ENCODE measurements around the gene PPA1.

- no peak for TF ChIP-seq CTCF (IDR thresholded peaks at IDR 0.05)
- no peak for TF ChIP-seq POLR2A (IDR thresholded peaks at IDR 0.05)
Measured at GRCh38 chr10:70227548-70228320, 5.5 kb downstream of the PPA1 start.
